Measurements from ENCODE around the gene HCK. TPM values are rescaled to one million over a fixed set of nuclear protein-coding genes. Genes with fewer than 3 reads are reported as not detected.

Gene HCK
- total RNA-seq (2021): not detected in 2 replicates
- not detected for Bru-seq, nascent RNA
- BruChase-seq, experiment 1, labeled RNA remaining after a 2-hour chase: percentile 2 among the genes with signal in this experiment
- percentile 2 among the genes with signal in this experiment for BruChase-seq, experiment 2, labeled RNA remaining after a 6-hour chase
- long read RNA-seq: 0 reads

- no peaks in the 10 kb centered on the region for H3K79me2 ChIP-seq (ENCODE audit: low read depth)
- no peak within 1 kb of the TSS for H3K27ac ChIP-seq
- H2AFZ ChIP-seq: no peak within 1 kb of the TSS
- H3K4me1 ChIP-seq (replicated peaks; ENCODE audit: insufficient read depth): no peaks in the 10 kb centered on the region
- POLR2A ChIA-PET (ENCODE audit: unreplicated experiment): no interaction called here
- intact Hi-C loops (cut with micrococcal nuclease; ENCODE audit: unreplicated experiment): no loop called here
- no peaks in the 10 kb centered on the region for H3F3A ChIP-seq (ENCODE audit: insufficient read depth, low read depth)
- no peaks in the 10 kb centered on the region; the same call in 1 of the 2 replicates for H4K20me1 ChIP-seq (ENCODE audit: insufficient read depth)
- no peaks in the 10 kb centered on the region for H3K9me2 ChIP-seq (ENCODE audit: insufficient read depth)
- H3K4me2 ChIP-seq: no peak within 1 kb of the TSS
- H3K4me3 ChIP-seq: no peak within 1 kb of the TSS
- BruUV-seq (replicated peaks): no TSS peak
- H3K9me3 ChIP-seq (ENCODE audit: insufficient read depth, low read depth): no peaks in the 10 kb centered on the region
- no peak for DNase-seq
- no peaks in the 10 kb centered on the region for H3K36me3 ChIP-seq (ENCODE audit: low read depth)
- H3K27me3 ChIP-seq (ENCODE audit: insufficient read depth, low read depth): peaks cover 80% of the 10 kb centered on the region
- CTCF ChIA-PET: interaction anchor here (0.5 kb wide), 1 partner anchor 42 kb away, joined by 4 read pairs; no protein-coding TSS in a partner anchor
- no peak for TF ChIP-seq EZH2 (IDR thresholded peaks at IDR 0.05; ENCODE audit: low read depth)
These were observed at the start of gene HCK for GRCh38 chr20:32052090-32052777. Gene HCK (plus strand): TSS chr20:32052242.

GRCh38 chr20:32003325-32003724 lies 48.7 kb upstream of the HCK start:
- Histone ChIP-seq H3K4me1 (replicated peaks; ENCODE audit: insufficient read depth) (no peaks in the 10 kb centered on the region), H3K4me3 (no peak overlapping the region), H2AFZ (no peak overlapping the region), H3K79me2 (ENCODE audit: low read depth) (no peaks in the 10 kb centered on the region), H3F3A (ENCODE audit: insufficient read depth, low read depth) (no peaks in the 10 kb centered on the region), H3K9me3 (ENCODE audit: insufficient read depth, low read depth) (no peaks in the 10 kb centered on the region), H4K20me1 (ENCODE audit: insufficient read depth) (no peaks in the 10 kb centered on the region; the same call in 1 of the 2 replicates), H3K27me3 (ENCODE audit: insufficient read depth, low read depth) (peaks cover 76% of the 10 kb centered on the region), H3K9me2 (ENCODE audit: insufficient read depth) (no peaks in the 10 kb centered on the region), H3K27ac (no peak overlapping the region), H3K36me3 (ENCODE audit: low read depth) (no peaks in the 10 kb centered on the region), H3K4me2 (no peak overlapping the region)
- TF ChIP-seq EZH2 (IDR thresholded peaks at IDR 0.05; ENCODE audit: low read depth) (no peak), CTCF (conservative IDR thresholded peaks at IDR 0.05) (no peak)
- POLR2A ChIA-PET (ENCODE audit: unreplicated experiment): no interaction called here
- intact Hi-C loops (cut with micrococcal nuclease; ENCODE audit: unreplicated experiment): no loop called here
- CTCF ChIA-PET: no interaction called here
- no peak for DNase-seq
- no TSS peak for BruUV-seq (replicated peaks)

- no peaks in the 10 kb centered on the region; the same call in 1 of the 2 replicates for H4K20me1 ChIP-seq (ENCODE audit: insufficient read depth)
- no peaks in the 10 kb centered on the region for H3F3A ChIP-seq (ENCODE audit: insufficient read depth, low read depth)
- H3K27me3 ChIP-seq (ENCODE audit: insufficient read depth, low read depth): peaks cover 74% of the 10 kb centered on the region
- POLR2A ChIA-PET (ENCODE audit: unreplicated experiment): no interaction called here
- no peaks in the 10 kb centered on the region for H3K9me3 ChIP-seq (ENCODE audit: insufficient read depth, low read depth)
- no peak overlapping the region for H3K27ac ChIP-seq
- TF ChIP-seq CTCF (conservative IDR thresholded peaks at IDR 0.05): no peak
- TF ChIP-seq EZH2 (IDR thresholded peaks at IDR 0.05; ENCODE audit: low read depth): no peak
- H3K9me2 ChIP-seq (ENCODE audit: insufficient read depth): no peaks in the 10 kb centered on the region
- no peak overlapping the region for H2AFZ ChIP-seq
- H3K36me3 ChIP-seq (ENCODE audit: low read depth): no peaks in the 10 kb centered on the region
- H3K4me3 ChIP-seq: no peak overlapping the region
- CTCF ChIA-PET: no interaction called here
- no peaks in the 10 kb centered on the region for H3K4me1 ChIP-seq (replicated peaks; ENCODE audit: insufficient read depth)
- H3K4me2 ChIP-seq: no peak overlapping the region
- BruUV-seq (replicated peaks): no TSS peak
- intact Hi-C loops (cut with micrococcal nuclease; ENCODE audit: unreplicated experiment): no loop called here
- peak in 1 of 2 experiments; percentile 46 for DNase-seq
- no peaks in the 10 kb centered on the region for H3K79me2 ChIP-seq (ENCODE audit: low read depth)
These were observed 47.1 kb upstream of the HCK start for GRCh38 chr20:32004963-32005362.
